ENCODE data around the gene SPSB3. TPM values are rescaled to one million over a fixed set of nuclear protein-coding genes. Genes with fewer than 3 reads are reported as not detected.
"Not testable (repeated sequence)": the region's sequence is repeated elsewhere in the genome, so short reads cannot be mapped to it uniquely, and the experiment has no call there.

The SPSB3 gene
- total RNA-seq, 1 experiment from 2014 or later = 21.1 TPM

DNA sequence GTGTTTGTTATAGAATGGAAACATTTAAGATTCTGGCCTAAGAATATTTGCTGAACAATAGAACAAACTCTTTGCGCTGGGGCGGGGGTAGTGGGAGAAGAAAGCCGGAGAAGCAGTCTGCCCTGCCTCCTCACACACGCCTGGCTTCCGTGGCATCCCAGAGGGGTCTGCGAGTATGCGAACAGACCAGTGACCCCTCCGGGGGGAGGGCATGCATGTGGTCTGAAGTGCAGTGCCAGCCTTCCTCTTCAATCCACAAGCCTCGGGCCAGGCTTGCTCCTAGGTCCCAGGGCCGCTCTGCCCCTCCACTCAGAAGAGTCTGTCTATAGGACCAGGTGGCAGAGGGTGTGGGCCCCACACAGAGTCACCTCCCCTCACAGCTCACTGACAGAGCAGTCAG, 25.3 kb upstream of the SPSB3 start:
- DNase-seq (ENCODE audit: low read depth in 1 of 2, low spot score in 2 of 2) = no peak
- H3K4me1 ChIP-seq (replicated peaks) = no peaks in the 10 kb centered on the region
- no peak overlapping the region for H3K4me3 ChIP-seq
- no peaks in the 10 kb centered on the region for H3K27me3 ChIP-seq (replicated peaks)
- H3K9me3 ChIP-seq (replicated peaks) = no peaks in the 10 kb centered on the region
- H3K27ac ChIP-seq = no peak overlapping the region
- peaks cover 19% of the 10 kb centered on the region for H3K36me3 ChIP-seq

GRCh38 chr16:1800701-1801100, 18.3 kb upstream of the SPSB3 start:
- H3K4me3 ChIP-seq = no peak overlapping the region
- H3K9me3 ChIP-seq (replicated peaks) = peaks cover 8% of the 10 kb centered on the region; the same call in 1 of the 2 replicates

DNA sequence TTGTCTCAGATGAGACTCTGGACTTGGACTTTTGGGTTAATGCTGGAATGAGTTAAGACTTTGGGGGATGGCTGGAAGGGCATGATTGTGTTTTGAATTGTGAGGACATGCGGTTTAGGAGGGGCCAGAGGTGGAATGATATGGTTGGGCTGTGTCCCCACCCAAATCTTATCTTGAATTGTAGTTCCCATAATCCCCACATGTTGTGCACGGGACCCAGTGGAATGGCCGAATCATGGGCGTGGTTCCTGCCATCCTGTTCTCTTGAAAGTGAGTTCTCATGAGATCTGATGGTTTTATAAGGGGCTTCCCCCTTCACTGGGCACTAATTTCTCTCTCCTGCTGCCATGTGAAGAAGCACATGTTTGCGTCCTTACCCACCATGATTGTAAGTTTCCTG, 16.9 kb upstream of the SPSB3 start:
- H3K27me3 ChIP-seq (replicated peaks); DNase-seq (ENCODE audit: low read depth in 1 of 2, low spot score in 2 of 2); H3K4me1 ChIP-seq (replicated peaks); H3K27ac ChIP-seq; H3K9me3 ChIP-seq (replicated peaks); H3K36me3 ChIP-seq; H3K4me3 ChIP-seq: not testable (repeated sequence)

More at GRCh38 chr16:1800701-1801100, 18.3 kb upstream of the SPSB3 start:
- Histone ChIP-seq H3K36me3 (peaks cover 3% of the 10 kb centered on the region; the same call in 1 of the 2 replicates), H3K27ac (no peak overlapping the region), H3K27me3 (replicated peaks) (no peaks in the 10 kb centered on the region), H3K4me1 (replicated peaks) (no peaks in the 10 kb centered on the region)
- no peak for DNase-seq (ENCODE audit: low read depth in 1 of 2, low spot score in 2 of 2)

DNA sequence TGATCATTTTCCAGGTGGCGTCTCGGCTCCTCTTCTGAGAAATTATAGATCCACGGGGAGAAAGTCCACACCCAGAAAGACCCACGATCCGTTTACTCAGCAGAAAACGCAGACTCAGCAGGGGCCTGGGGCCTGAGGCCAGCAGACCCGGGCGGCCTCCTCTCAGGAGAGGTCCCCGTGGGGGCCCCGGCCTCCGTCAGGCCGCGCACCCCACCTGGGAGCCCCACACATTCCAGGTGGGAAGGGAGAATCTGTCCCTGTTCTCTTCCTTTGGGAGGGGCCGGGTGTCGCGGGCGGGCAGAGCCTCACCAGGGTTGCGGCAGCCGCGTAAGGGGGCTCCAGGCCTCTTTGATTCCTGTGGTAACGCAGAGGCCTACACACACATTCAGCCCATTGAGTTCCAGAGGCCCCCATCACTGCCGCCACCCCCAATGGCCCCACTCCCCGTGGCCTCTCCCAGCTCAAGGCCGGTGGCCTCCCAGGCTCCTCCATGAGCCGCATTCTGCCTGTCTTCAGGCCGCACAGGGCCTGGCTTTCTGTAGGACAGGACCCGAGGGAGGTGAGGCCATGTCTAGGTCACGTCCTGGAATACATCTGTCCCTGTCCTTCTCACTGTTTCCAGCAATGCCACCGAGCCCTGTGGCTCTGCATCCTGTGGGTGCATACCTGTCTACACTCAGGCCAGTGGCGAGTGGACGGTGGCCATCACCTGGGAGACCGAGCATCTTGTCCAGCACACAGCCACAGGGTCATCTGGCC, 12.7 kb upstream of the SPSB3 start:
- no peak overlapping the region for H3K4me3 ChIP-seq
- peaks cover 8% of the 10 kb centered on the region; the same call in 1 of the 2 replicates for H3K9me3 ChIP-seq (replicated peaks)
- H3K36me3 ChIP-seq = peaks cover 23% of the 10 kb centered on the region
- no peak for DNase-seq (ENCODE audit: low read depth in 1 of 2, low spot score in 2 of 2)
- no peak overlapping the region for H3K27ac ChIP-seq
- no peaks in the 10 kb centered on the region for H3K4me1 ChIP-seq (replicated peaks)
- no peaks in the 10 kb centered on the region for H3K27me3 ChIP-seq (replicated peaks)

GRCh38 chr16:1794221-1794871, 12.0 kb upstream of the SPSB3 start:
- DNase-seq (ENCODE audit: low read depth in 1 of 2, low spot score in 2 of 2) = no peak
- H3K4me3 ChIP-seq = no peak overlapping the region

DNA sequence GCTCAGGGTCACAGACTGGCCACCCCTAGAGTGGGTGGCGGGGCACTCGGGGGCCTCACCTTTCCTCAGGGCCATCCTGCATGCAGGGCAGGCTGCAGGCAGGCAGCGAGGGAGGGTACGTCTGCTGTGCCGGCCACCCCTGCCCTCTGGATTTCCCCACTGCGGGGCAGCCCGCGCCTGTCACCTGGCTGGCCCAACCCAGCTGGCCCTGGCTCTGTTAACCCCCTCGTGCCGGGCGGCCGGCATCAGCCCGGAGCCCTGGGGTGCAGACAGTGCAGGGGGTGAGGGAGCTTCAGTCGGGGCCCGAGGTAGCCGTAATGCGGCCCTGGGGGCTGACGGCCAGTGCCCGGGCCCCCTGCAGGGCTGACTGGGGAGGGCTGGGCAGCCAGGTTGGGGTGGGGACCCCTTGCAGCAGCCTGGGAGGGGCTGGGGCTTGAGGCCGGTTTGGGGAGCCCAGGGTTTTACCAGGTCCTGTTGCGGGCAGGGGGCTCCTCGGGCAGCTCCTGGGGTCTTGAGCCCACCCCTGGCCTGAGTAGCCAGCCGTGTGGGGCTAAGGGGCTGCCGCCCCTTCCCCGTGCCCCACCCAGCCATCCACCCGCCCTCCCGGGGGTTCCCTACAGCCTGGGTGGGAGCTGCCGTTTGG, 11.3 kb upstream of the SPSB3 start, which contains the start of gene IGFALS:
IGFALS (minus strand) TSS at position 128 of the 643 bp plus-strand sequence; CDS start at position 75, 53 bp downstream.
- Histone ChIP-seq H3K36me3 (peaks cover 34% of the 10 kb centered on the region), H3K27ac (no peak within 1 kb of the TSS), H3K9me3 (replicated peaks) (peaks cover 8% of the 10 kb centered on the region; the same call in 1 of the 2 replicates), H3K4me3 (no peak within 1 kb of the TSS), H3K27me3 (replicated peaks) (no peaks in the 10 kb centered on the region), H3K4me1 (replicated peaks) (no peaks in the 10 kb centered on the region)
- DNase-seq (ENCODE audit: low read depth in 1 of 2, low spot score in 2 of 2) = no peak

More at GRCh38 chr16:1794221-1794871, 12.0 kb upstream of the SPSB3 start:
- no peaks in the 10 kb centered on the region for H3K27me3 ChIP-seq (replicated peaks)
- H3K4me1 ChIP-seq (replicated peaks) = no peaks in the 10 kb centered on the region
- no peak overlapping the region for H3K27ac ChIP-seq
- H3K9me3 ChIP-seq (replicated peaks) = peaks cover 8% of the 10 kb centered on the region; the same call in 1 of the 2 replicates
- H3K36me3 ChIP-seq = peaks cover 30% of the 10 kb centered on the region

- Histone ChIP-seq H3K9me3 (replicated peaks) (peaks cover 5% of the 10 kb centered on the region; the same call in 1 of the 2 replicates), H3K4me3 (no peak overlapping the region)
Measured at GRCh38 chr16:1792836-1793577, 10.6 kb upstream of the SPSB3 start.

DNA sequence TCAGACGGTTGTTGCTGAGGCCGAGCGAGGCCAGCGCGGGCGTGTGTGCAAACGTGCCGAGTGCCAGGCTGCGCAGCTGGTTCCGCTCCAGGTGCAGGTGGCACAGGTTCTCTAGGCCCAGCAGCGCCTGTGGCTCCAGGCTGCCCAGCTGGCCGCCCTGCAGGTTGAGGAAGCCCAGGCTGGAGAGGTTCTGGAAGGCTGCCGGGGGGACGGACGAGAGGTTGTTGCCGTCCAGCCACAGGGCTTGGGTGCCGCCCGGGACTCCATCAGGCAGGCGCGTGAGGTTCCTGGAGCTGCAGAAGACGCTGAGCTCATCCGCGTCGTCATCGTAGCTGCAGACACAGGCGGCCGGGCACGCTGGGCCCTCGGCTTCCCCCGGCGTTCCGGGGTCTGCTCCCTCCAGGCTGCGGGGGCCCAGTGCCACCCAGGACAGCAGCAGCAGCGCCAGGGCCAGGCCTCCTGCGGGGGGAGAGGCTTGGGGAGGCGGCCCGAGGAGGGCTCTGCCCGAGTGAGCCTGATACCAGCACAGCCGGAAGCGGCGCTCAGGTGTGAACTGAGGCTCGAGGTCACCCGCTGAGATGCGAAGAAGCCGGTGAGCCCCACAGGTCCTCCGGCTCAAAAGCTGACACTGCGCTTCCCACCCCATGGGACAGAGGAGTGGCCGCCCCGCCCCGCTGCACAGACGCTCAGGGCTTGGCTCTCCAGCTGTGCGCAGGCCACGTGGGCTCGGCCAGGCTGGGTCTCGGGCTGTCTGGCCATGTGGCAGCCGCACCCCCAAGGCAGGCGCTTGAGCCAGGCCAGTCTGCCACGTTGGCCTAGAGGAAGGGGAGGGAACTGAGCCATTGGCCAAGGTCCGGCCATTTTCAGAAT, 9.8 kb upstream of the SPSB3 start:
- no peak for DNase-seq (ENCODE audit: low read depth in 1 of 2, low spot score in 2 of 2)
- Histone ChIP-seq H3K4me1 (replicated peaks) (no peaks in the 10 kb centered on the region), H3K27me3 (replicated peaks) (no peaks in the 10 kb centered on the region), H3K4me3 (no peak overlapping the region), H3K27ac (no peak overlapping the region), H3K36me3 (peaks cover 44% of the 10 kb centered on the region), H3K9me3 (replicated peaks) (no peaks in the 10 kb centered on the region)

More at GRCh38 chr16:1792836-1793577, 10.6 kb upstream of the SPSB3 start:
- peaks cover 41% of the 10 kb centered on the region for H3K36me3 ChIP-seq
- no peaks in the 10 kb centered on the region for H3K27me3 ChIP-seq (replicated peaks)
- no peak overlapping the region for H3K27ac ChIP-seq
- no peaks in the 10 kb centered on the region for H3K4me1 ChIP-seq (replicated peaks)
- no peak for DNase-seq (ENCODE audit: low read depth in 1 of 2, low spot score in 2 of 2)

DNA sequence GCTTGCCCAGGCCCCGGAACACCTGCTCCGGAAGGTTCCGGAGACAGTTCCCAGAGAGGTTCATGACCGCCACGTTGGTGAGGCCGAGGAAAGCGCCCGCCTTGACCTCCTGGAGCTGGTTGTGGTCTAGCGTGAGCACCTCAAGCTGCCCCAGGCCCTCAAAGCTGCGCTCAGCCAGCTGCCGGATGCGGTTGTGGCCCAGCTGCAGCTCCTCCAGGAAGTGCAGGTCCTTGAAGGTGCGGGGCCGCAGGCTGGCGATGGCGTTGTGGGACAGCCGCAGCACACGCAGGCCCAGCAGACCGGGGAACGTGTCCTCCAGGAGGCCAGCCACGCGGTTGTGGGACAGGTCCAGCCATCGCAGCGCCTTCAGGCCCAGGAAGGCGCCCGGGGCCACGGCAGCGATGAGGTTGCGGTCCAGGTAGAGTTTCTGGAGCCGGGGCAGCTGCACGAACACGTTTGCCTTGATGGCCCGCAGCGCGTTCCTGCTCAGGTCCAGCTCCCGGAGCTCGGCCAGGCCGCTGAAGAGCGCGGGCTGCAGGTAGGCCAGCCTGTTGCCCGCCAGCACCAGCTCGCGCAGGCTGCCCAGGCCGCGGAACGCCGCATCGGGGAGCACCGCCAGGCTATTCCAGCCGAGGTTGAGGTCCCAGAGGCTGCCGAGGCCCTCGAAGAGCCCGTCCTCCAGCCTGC, 9.0 kb upstream of the SPSB3 start:
- no peaks in the 10 kb centered on the region for H3K27me3 ChIP-seq (replicated peaks)
- no peaks in the 10 kb centered on the region for H3K9me3 ChIP-seq (replicated peaks)
- peaks cover 51% of the 10 kb centered on the region for H3K36me3 ChIP-seq
- H3K27ac ChIP-seq = no peak overlapping the region
- H3K4me3 ChIP-seq = no peak overlapping the region
- H3K4me1 ChIP-seq (replicated peaks) = no peaks in the 10 kb centered on the region
- DNase-seq (ENCODE audit: low read depth in 1 of 2, low spot score in 2 of 2) = no peak

- Histone ChIP-seq H3K4me3 (no peak overlapping the region), H3K36me3 (peaks cover 58% of the 10 kb centered on the region), H3K27ac (no peak overlapping the region), H3K27me3 (replicated peaks) (no peaks in the 10 kb centered on the region), H3K9me3 (replicated peaks) (no peaks in the 10 kb centered on the region), H3K4me1 (replicated peaks) (no peaks in the 10 kb centered on the region)
- no peak for DNase-seq (ENCODE audit: low read depth in 1 of 2, low spot score in 2 of 2)
Measured at GRCh38 chr16:1790611-1791255, 8.4 kb upstream of the SPSB3 start.

GRCh38 chr16:1790261-1790610, 7.9 kb upstream of the SPSB3 start:
- H3K4me1 ChIP-seq (replicated peaks) = no peaks in the 10 kb centered on the region
- peaks cover 60% of the 10 kb centered on the region for H3K36me3 ChIP-seq
- no peak overlapping the region for H3K4me3 ChIP-seq
- no peak for DNase-seq (ENCODE audit: low read depth in 1 of 2, low spot score in 2 of 2)
- no peaks in the 10 kb centered on the region for H3K27me3 ChIP-seq (replicated peaks)
- no peak overlapping the region for H3K27ac ChIP-seq
- no peaks in the 10 kb centered on the region for H3K9me3 ChIP-seq (replicated peaks)

- Histone ChIP-seq H3K4me1 (replicated peaks) (no peaks in the 10 kb centered on the region), H3K27ac (no peak overlapping the region), H3K27me3 (replicated peaks) (no peaks in the 10 kb centered on the region), H3K36me3 (peaks cover 65% of the 10 kb centered on the region), H3K9me3 (replicated peaks) (no peaks in the 10 kb centered on the region), H3K4me3 (no peak overlapping the region)
- no peak for DNase-seq (ENCODE audit: low read depth in 1 of 2, low spot score in 2 of 2)
Measured at GRCh38 chr16:1789643-1790045, 7.3 kb upstream of the SPSB3 start.

All from SJSA1 (cell line).